GM23338 (cell line): ENCODE measurements around the gene RNASEH2A. TPM values are rescaled to one million over a fixed set of nuclear protein-coding genes. Genes with fewer than 3 reads are reported as not detected.

ENCODE experiments used
- CREB1 ChIP-seq: fragments of 250-450 bp; sonication (Bioruptor Pico); IDR thresholded peaks from 2 replicates; pipeline ENCODE4 v1.5.0; 2020; ENCODE audit warnings: low read depth, mild to moderate bottlenecking, moderate library complexity
- CTCF ChIP-seq, 2 experiments: fragments of 200-600 bp in 1 of 2; sonication (generic) in 1 of 2; conservative IDR thresholded peaks; 2 replicates each; pipeline versions ENCODE4 v1.5.1 to v1.6.1; 2016 to 2017; ENCODE audit warnings: antibody characterized with exemption in 2 of 2, low read depth in 2 of 2, mild to moderate bottlenecking in 2 of 2, moderate library complexity in 1 of 2
- ETS1 ChIP-seq: IDR thresholded peaks from 2 replicates; pipeline ENCODE4 v1.6.1; 2016; ENCODE audit warnings: antibody characterized with exemption
- EZH2 ChIP-seq: fragments of 200-600 bp; sonication (generic); IDR thresholded peaks from one replicate; pipeline ENCODE4 v1.8.0; 2017; ENCODE audit warnings: antibody characterized with exemption, mild to moderate bottlenecking, low read depth; ENCODE audit not compliant: unreplicated experiment
- EZH2phosphoT487 ChIP-seq: fragments of 200-600 bp; sonication (generic); IDR thresholded peaks from one replicate; pipeline ENCODE4 v1.8.1; 2018; ENCODE audit warnings: antibody characterized with exemption; ENCODE audit not compliant: unreplicated experiment
- JUNB ChIP-seq: IDR thresholded peaks from one replicate; pipeline ENCODE4 v1.6.1; 2016; ENCODE audit warnings: antibody characterized with exemption; ENCODE audit not compliant: unreplicated experiment
- NANOG ChIP-seq: IDR thresholded peaks from 2 replicates; pipeline ENCODE4 v1.6.1; 2016; ENCODE audit warnings: antibody characterized with exemption, borderline replicate concordance
- POLR2AphosphoS5 ChIP-seq: IDR thresholded peaks from 2 replicates; pipeline ENCODE4 v1.6.1; 2016; ENCODE audit warnings: antibody characterized with exemption, low read depth
- STAT1 ChIP-seq: IDR thresholded peaks from one replicate; pipeline ENCODE4 v1.6.1; 2016; ENCODE audit warnings: antibody characterized with exemption; ENCODE audit not compliant: unreplicated experiment
- ZNF114 ChIP-seq: fragments of 250-450 bp; sonication (Bioruptor Pico); IDR thresholded peaks from 2 replicates; pipeline ENCODE4 v1.5.0; 2020; ENCODE audit warnings: mild to moderate bottlenecking, moderate library complexity
- ZNF462 ChIP-seq: fragments of 250-450 bp; sonication (Bioruptor Pico); IDR thresholded peaks from 2 replicates; pipeline ENCODE4 v1.5.0; 2020; ENCODE audit warnings: mild to moderate bottlenecking, moderate library complexity
- polyA plus RNA-seq: library from polyadenylated mRNA; unstranded; fragments of >200 nt; fragmentation: Nextera tagmentation; extraction: Ambion mirVana; gene quantifications from 2 replicates; pipeline ENCODE4 v1.2.1, GENCODE V29; 2016
- total RNA-seq: library from RNA; depleted of rRNA; stranded (reverse); fragments of >200 nt; shearing (Covaris generic); gene quantifications from 2 replicates; pipeline ENCODE4 v1.2.3, GENCODE V29; 2014

The RNASEH2A gene
- total and polyA plus RNA-seq, 2 experiments from 2014 or later = 39.4 to 68.2 TPM

GRCh38 chr19:12843328-12843727 is 36.9 kb downstream of the RNASEH2A start (continued):
- TF ChIP-seq ZNF462 (CRISPR knock-in tag) (no peak), POLR2AphosphoS5 (no peak), NANOG (no peak), EZH2 (no peak), ZNF114 (CRISPR knock-in tag) (no peak), CREB1 (CRISPR knock-in tag) (no peak), JUNB (no peak), EZH2phosphoT487 (no peak), STAT1 (no peak), CTCF (conservative IDR thresholded peaks at IDR 0.05; ENCODE audit: low read depth in 2 of 2) (no peak), ETS1 (no peak)
